ENCODE data around the gene SLC5A10.
A peak's percentile ranks its signal among the peaks of the same experiment; 100 is the strongest.

SLC5A10 gene

GRCh38 chr17:18960803-18961511, 9.0 kb downstream of the SLC5A10 start:
- no peak overlapping the region for H3K4me3 ChIP-seq (replicated peaks; ENCODE audit: insufficient read depth, low read length)
- peak; percentile 17 to 44 for DNase-seq (ENCODE audit: low read depth in 1 of 2, low spot score in 1 of 2)
- H3K27me3 ChIP-seq (ENCODE audit: insufficient read depth, poor library complexity, severe bottlenecking), result no peaks in the 10 kb centered on the region
- no peak overlapping the region for H3K27ac ChIP-seq (replicated peaks)
- TF ChIP-seq CTCF (IDR thresholded peaks at IDR 0.05; ENCODE audit: insufficient read depth, low read length) (peak; percentile 61), POLR2AphosphoS5 (IDR thresholded peaks at IDR 0.05; ENCODE audit: low read depth) (no peak)

- Histone ChIP-seq H3K27ac (replicated peaks) (no peak overlapping the region), H3K27me3 (ENCODE audit: insufficient read depth, poor library complexity, severe bottlenecking) (no peaks in the 10 kb centered on the region), H3K4me3 (replicated peaks; ENCODE audit: insufficient read depth, low read length) (no peak overlapping the region)
- DNase-seq (ENCODE audit: low read depth in 1 of 2, low spot score in 1 of 2), result no peak
- TF ChIP-seq POLR2AphosphoS5 (IDR thresholded peaks at IDR 0.05; ENCODE audit: low read depth), result no peak
- TF ChIP-seq CTCF (IDR thresholded peaks at IDR 0.05; ENCODE audit: insufficient read depth, low read length), result no peak
- TF ChIP-seq GABPA (IDR thresholded peaks at IDR 0.05; ENCODE audit: low read depth), result no peak
- TF ChIP-seq SPI1 (IDR thresholded peaks at IDR 0.05; ENCODE audit: borderline replicate concordance, low read depth), result no peak
- no peak for TF ChIP-seq REST (IDR thresholded peaks at IDR 0.05; ENCODE audit: insufficient replicate concordance, low read depth)
Measured at GRCh38 chr17:18961634-18962493, 9.9 kb downstream of the SLC5A10 start.

GRCh38 chr17:18962494-18962815, 10.5 kb downstream of the SLC5A10 start:
- DNase-seq (ENCODE audit: low read depth in 1 of 2, low spot score in 1 of 2), result no peak
- Histone ChIP-seq H3K27me3 (ENCODE audit: insufficient read depth, poor library complexity, severe bottlenecking) (no peaks in the 10 kb centered on the region), H3K4me3 (replicated peaks; ENCODE audit: insufficient read depth, low read length) (no peak overlapping the region), H3K27ac (replicated peaks) (no peak overlapping the region)
- TF ChIP-seq CTCF (IDR thresholded peaks at IDR 0.05; ENCODE audit: insufficient read depth, low read length), result no peak
- no peak for TF ChIP-seq GABPA (IDR thresholded peaks at IDR 0.05; ENCODE audit: low read depth)
- no peak for TF ChIP-seq REST (IDR thresholded peaks at IDR 0.05; ENCODE audit: insufficient replicate concordance, low read depth)
- TF ChIP-seq POLR2AphosphoS5 (IDR thresholded peaks at IDR 0.05; ENCODE audit: low read depth), result no peak
